GM13976 (cell line): ENCODE data around the gene MRFAP1L1.
A peak's percentile ranks its signal among the peaks of the same experiment; 100 is the strongest.

ENCODE experiments used
- DNase-seq: peaks from one replicate; pipeline ENCODE4 v3.0.0; 2012; ENCODE audit warnings: low spot score
- CTCF ChIP-seq: IDR thresholded peaks from 2 replicates; pipeline ENCODE4 v1.5.1; 2012; ENCODE audit warnings: borderline replicate concordance, mild to moderate bottlenecking; ENCODE audit not compliant: insufficient read depth; ENCODE audit errors: extremely low read depth, missing control alignments, control extremely low read depth
- in situ Hi-C: fragments of 300-500 bp; cut with MboI; formaldehyde crosslinking; loops from one replicate; pipeline ENCODE4 v1.12.0; 2022; ENCODE audit warnings: low sequenced_read_pairs, mixed read lengths, inconsistent platforms; ENCODE audit not compliant: unreplicated experiment

MRFAP1L1 gene

GRCh38 chr4:6716018-6716911 is 6.6 kb upstream of the MRFAP1L1 start, which contains the start of gene BLOC1S4:
Gene BLOC1S4, plus strand, starts transcription at chr4:6716174. Its CDS starts 36 bp downstream, at chr4:6716210.
- TF ChIP-seq CTCF = no peak
- in situ Hi-C loops = loop anchor here (10.0 to 25.0 kb wide), 2 partner anchors 171 to 349 kb away; partner anchors contain the start of gene GRPEL1
- DNase-seq = peak; percentile 96

- TF ChIP-seq CTCF = no peak
- in situ Hi-C loops = loop anchor here (10.0 to 25.0 kb wide), 2 partner anchors 172 to 349 kb away; partner anchors contain the start of gene GRPEL1
Observed at GRCh38 chr4:6715704-6716017, 6.0 kb upstream of the MRFAP1L1 start.

DNA sequence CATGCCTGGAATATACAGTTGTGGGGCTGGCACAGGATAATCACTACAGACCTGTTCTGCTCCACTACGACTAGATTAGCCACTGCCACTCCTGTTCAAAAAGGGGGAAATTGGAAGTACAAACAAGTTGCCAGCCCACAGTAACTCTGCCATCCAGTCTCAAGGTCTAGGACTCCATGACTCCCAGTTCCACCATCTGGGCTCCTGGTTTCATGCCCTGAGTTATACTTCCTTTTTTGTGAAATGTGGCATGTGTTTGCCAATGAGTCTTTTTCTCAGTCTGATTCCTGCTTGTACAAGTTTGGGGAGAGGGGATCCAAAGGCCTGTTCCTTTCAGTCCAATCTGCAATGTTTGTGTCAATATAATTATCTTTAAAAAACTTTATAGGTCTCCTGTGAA is 5.3 kb upstream of the MRFAP1L1 start:
- no peak for DNase-seq
- in situ Hi-C loops = loop anchor here (10.0 to 25.0 kb wide), 2 partner anchors 172 to 350 kb away; partner anchors contain the start of gene GRPEL1
- no peak for TF ChIP-seq CTCF

More at GRCh38 chr4:6715704-6716017, 6.0 kb upstream of the MRFAP1L1 start:
- no peak for DNase-seq

DNA sequence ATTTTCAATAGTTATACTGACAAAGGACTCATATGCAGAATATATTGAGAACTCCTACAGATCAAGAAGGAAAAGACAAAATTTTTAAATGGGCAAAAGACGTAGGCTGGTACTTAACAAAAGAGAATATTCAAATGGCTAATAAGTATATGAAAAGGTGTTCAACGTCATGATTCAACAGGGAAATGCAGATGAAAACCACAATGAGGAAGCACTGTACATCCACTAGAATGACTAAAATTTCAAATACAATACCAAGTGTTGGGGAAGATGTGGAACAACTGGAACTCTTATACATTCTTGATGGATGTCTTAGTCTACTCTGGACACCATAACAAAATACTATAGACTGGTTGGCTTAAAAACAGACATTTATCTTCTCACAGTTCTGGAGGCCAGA is 1.3 kb upstream of the MRFAP1L1 start:
- in situ Hi-C loops = loop anchor here (10.0 to 25.0 kb wide), 2 partner anchors 176 to 354 kb away; partner anchors contain the start of gene GRPEL1
- TF ChIP-seq CTCF = no peak
- DNase-seq = no peak

GRCh38 chr4:6710282-6710681 is 617 bp upstream of the MRFAP1L1 start:
- DNase-seq = no peak
- TF ChIP-seq CTCF = no peak
- in situ Hi-C loops = loop anchor here (10.0 to 25.0 kb wide), 2 partner anchors 177 to 355 kb away; partner anchors contain the start of gene GRPEL1

- TF ChIP-seq CTCF = no peak
- no peak for DNase-seq
- in situ Hi-C loops = loop anchor here (25.0 kb wide), 1 partner anchor 181 kb away; no protein-coding TSS in a partner anchor
Observed at GRCh38 chr4:6706173-6706572, 3.5 kb downstream of the MRFAP1L1 start.
